ENCODE results near the gene RALGPS2.

- TF ChIP-seq CTCF (IDR thresholded peaks at IDR 0.05): no peak
- no peak for TF ChIP-seq CBFB (CRISPR knock-in tag; IDR thresholded peaks at IDR 0.05; ENCODE audit: low read depth)
- TF ChIP-seq IRF2 (CRISPR knock-in tag; IDR thresholded peaks at IDR 0.05; ENCODE audit: borderline replicate concordance, low read depth): no peak
- TF ChIP-seq USF2 (CRISPR knock-in tag; IDR thresholded peaks at IDR 0.05): no peak
- TF ChIP-seq MAX (CRISPR knock-in tag; IDR thresholded peaks at IDR 0.05): no peak
- TF ChIP-seq ZNF425 (CRISPR knock-in tag; conservative IDR thresholded peaks at IDR 0.05): no peak
Measured at GRCh38 chr1:178885869-178886268, 160.8 kb downstream of the RALGPS2 start.

Measured in WTC11 (cell line).